Stimulated activated CD4-positive, alpha-beta T cell treated with anti-CD3 and anti-CD28 coated beads, Interleukin-12 subunit alpha, Interleukin-12 subunit beta, amount 100 ng/mL, for 24 hours (primary cell): ENCODE results near the gene PPP2R5C.
A peak's percentile ranks its signal among the peaks of the same experiment; 100 is the strongest.

Source experiments
- DNase-seq, 2 experiments: peaks; one replicate each; pipeline ENCODE4 v3.0.0-alpha.2; 2020; ENCODE audit warnings: low read depth in 2 of 2

Gene PPP2R5C

GRCh38 chr14:101840649-101841369, 79.3 kb downstream of the PPP2R5C start:
- DNase-seq, result no peak

GRCh38 chr14:101843038-101843437, 81.5 kb downstream of the PPP2R5C start:
- DNase-seq, result no peak

GRCh38 chr14:101843665-101844064, 82.2 kb downstream of the PPP2R5C start:
- peak in 1 of 2 experiments; percentile 38 for DNase-seq

- no peak for DNase-seq
Measured at GRCh38 chr14:101844219-101844618, 82.7 kb downstream of the PPP2R5C start.

- no peak for DNase-seq
Measured at GRCh38 chr14:101844751-101845150, 83.2 kb downstream of the PPP2R5C start.

GRCh38 chr14:101845496-101845895, 84.0 kb downstream of the PPP2R5C start:
- no peak for DNase-seq

- DNase-seq, result no peak
Measured at GRCh38 chr14:101845896-101846295, 84.4 kb downstream of the PPP2R5C start.

- no peak for DNase-seq
Measured at GRCh38 chr14:101849125-101849524, 87.6 kb downstream of the PPP2R5C start.

- DNase-seq, result no peak
Measured at GRCh38 chr14:101849640-101850039, 88.1 kb downstream of the PPP2R5C start.

GRCh38 chr14:101851183-101851582, 89.7 kb downstream of the PPP2R5C start:
- DNase-seq, result no peak

- DNase-seq, result no peak
Measured at GRCh38 chr14:101851736-101852405, 90.4 kb downstream of the PPP2R5C start.

- DNase-seq, result no peak
Measured at GRCh38 chr14:101852785-101853184, 91.3 kb downstream of the PPP2R5C start.

GRCh38 chr14:101853455-101854018, 92.0 kb downstream of the PPP2R5C start:
- no peak for DNase-seq

- no peak for DNase-seq
Measured at GRCh38 chr14:101854366-101854765, 92.9 kb downstream of the PPP2R5C start.

GRCh38 chr14:101855958-101856357, 94.4 kb downstream of the PPP2R5C start:
- no peak for DNase-seq

- DNase-seq, result no peak
Measured at GRCh38 chr14:101856536-101856935, 95.0 kb downstream of the PPP2R5C start.

GRCh38 chr14:101857226-101857625, 95.7 kb downstream of the PPP2R5C start:
- no peak for DNase-seq

- no peak for DNase-seq
Measured at GRCh38 chr14:101858791-101859537, 97.5 kb downstream of the PPP2R5C start.

- no peak for DNase-seq
Measured at GRCh38 chr14:101859538-101859902, 98.0 kb downstream of the PPP2R5C start.

GRCh38 chr14:101859958-101860357, 98.4 kb downstream of the PPP2R5C start:
- no peak for DNase-seq

GRCh38 chr14:101861464-101861863, 100.0 kb downstream of the PPP2R5C start:
- DNase-seq, result no peak

GRCh38 chr14:101862177-101862576, 100.7 kb downstream of the PPP2R5C start:
- no peak for DNase-seq
